ENCODE data around the gene FOXC1.

- TF ChIP-seq EP300 (IDR thresholded peaks at IDR 0.05; ENCODE audit: low read depth) = no peak
- no peak for TF ChIP-seq POLR2A (IDR thresholded peaks at IDR 0.05)
These were observed 34.2 kb downstream of the FOXC1 start for GRCh38 chr6:1643830-1644445.

All from transverse colon (tissue), 1 donor.